ENCODE measurements around the gene NCKAP5L. TPM values are rescaled to one million over a fixed set of nuclear protein-coding genes. Genes with fewer than 3 reads are reported as not detected.

The NCKAP5L gene
- total RNA-seq, 2 donors from 2014 or later = 17.3 to 63.1 TPM

DNA sequence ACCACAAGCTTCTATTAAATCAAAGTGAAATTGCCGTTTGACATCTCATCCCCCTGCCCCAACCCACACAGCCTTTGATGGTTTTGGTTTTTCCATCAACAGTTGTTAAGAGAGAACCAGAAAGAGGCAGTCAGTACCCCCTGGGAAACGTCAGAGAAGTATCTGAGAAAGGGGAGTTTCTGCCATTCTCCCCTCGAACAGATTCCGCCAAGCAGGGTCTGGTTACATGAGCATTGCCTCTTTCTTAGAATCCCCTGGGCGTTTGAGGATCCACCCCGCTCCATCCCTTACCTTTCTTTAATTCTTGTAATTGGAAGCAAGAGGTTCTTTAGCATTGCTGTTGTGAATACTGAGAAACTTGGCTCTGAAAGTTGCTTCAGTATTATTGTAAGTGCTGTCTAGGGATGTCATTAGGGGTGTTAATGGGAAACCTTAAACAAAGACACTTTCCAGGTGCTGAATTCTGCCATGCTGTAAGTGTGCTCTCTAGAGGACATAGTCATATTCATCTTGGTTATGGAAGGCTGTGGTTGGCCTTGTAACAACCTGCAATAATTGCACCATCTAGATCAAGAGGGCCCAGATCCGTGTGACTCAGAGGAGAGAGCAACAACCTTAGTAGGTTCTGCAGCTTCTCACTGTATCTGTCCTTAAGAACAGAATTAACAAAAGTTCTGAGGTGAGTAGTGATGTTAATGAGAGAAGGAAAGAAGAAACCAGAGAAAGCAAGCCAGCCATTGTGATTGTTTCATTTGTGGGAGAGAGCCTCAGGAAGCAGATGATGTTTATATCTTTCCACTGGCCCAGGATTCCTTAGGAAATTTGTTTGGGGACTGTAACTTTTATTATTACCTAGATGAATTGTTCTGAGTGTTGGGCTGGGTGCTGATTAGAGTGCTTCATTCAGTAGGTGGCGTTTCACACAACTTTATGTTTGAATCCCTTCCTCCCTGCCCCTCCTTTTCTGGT, 77.9 kb downstream of the NCKAP5L start:
- Histone ChIP-seq H3K9me3 (no peaks in the 10 kb centered on the region), H3K36me3 (peaks cover 2 to 10% of the 10 kb centered on the region in 2 donors), H3K27ac (no peak overlapping the region), H3K4me1 (replicated peaks) (peaks cover 26% of the 10 kb centered on the region), H3K27me3 (replicated peaks; ENCODE audit: insufficient read depth) (no peaks in the 10 kb centered on the region), H3K4me3 (no peak overlapping the region)
- TF ChIP-seq, protein P1, sequence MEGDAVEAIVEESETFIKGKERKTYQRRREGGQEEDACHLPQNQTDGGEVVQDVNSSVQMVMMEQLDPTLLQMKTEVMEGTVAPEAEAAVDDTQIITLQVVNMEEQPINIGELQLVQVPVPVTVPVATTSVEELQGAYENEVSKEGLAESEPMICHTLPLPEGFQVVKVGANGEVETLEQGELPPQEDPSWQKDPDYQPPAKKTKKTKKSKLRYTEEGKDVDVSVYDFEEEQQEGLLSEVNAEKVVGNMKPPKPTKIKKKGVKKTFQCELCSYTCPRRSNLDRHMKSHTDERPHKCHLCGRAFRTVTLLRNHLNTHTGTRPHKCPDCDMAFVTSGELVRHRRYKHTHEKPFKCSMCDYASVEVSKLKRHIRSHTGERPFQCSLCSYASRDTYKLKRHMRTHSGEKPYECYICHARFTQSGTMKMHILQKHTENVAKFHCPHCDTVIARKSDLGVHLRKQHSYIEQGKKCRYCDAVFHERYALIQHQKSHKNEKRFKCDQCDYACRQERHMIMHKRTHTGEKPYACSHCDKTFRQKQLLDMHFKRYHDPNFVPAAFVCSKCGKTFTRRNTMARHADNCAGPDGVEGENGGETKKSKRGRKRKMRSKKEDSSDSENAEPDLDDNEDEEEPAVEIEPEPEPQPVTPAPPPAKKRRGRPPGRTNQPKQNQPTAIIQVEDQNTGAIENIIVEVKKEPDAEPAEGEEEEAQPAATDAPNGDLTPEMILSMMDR (IDR thresholded peaks at IDR 0.05) = no peak
- TF ChIP-seq POLR2AphosphoS5 (IDR thresholded peaks at IDR 0.05) (no peak), POLR2A (IDR thresholded peaks at IDR 0.05) (no peak)
- intact Hi-C loops (cut with DNase I) = no loop called here
- 61% methylated on average over 8 of the region's 8 CpGs for WGBS
- DNase-seq (ENCODE audit: low spot score) = no peak

DNA sequence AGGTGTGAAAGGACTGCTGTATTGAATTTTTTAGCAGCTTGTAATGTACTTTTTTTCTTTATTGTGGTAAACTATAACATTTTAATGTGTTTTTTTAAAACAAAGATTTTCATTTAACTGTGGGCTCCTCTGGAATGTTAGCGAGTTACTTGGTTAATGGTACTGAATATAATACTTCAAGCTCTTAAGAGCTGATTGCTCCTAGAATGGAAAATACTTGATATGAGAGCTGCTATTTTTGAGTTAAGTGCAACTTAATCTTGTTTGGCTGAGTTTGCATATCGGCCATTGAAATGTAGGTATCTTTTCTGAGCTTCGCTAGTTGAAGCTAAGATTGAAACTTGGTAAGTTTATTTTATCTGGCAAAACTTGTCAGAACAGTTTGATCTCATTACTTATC, 79.4 kb downstream of the NCKAP5L start:
- no peak for DNase-seq (ENCODE audit: low spot score)
- no peak for TF ChIP-seq POLR2A (IDR thresholded peaks at IDR 0.05)
- TF ChIP-seq, protein P1 (IDR thresholded peaks at IDR 0.05) = no peak
- Histone ChIP-seq H3K4me3 (no peak overlapping the region), H3K27ac (peak overlapping the region in 1 of 2 donors; percentile 13), H3K4me1 (replicated peaks) (peaks cover 26% of the 10 kb centered on the region), H3K9me3 (no peaks in the 10 kb centered on the region), H3K36me3 (peaks cover 0 to 10% of the 10 kb centered on the region in 2 donors), H3K27me3 (replicated peaks; ENCODE audit: insufficient read depth) (no peaks in the 10 kb centered on the region)
- 29% methylated on average over 3 of the region's 3 CpGs for WGBS
- intact Hi-C loops (cut with DNase I) = no loop called here

DNA sequence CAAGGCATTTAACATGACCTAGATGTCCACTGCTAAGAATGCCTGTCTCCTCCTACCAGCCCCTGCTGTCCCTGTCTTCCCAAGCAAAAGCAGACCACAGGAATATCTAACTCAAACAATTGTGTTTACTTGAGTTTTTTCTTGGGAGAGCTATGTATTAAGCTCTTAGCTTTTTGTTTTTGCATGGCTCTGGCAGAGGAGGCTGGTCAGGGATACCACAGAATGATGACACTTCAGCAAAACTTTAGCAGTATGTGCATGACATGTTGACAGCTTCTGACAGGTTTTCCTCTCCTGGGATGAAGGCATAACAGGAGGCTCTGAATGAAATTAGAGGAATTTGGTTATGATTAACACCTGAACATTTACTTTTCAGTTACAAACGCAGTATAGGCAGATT, 79.9 kb downstream of the NCKAP5L start:
- WGBS = 35% methylated on average over 1 of the region's 1 CpG
- peaks cover 26% of the 10 kb centered on the region for H3K4me1 ChIP-seq (replicated peaks)
- peak overlapping the region in 1 of 2 donors; percentile 13 for H3K27ac ChIP-seq
- H3K36me3 ChIP-seq = peaks cover 0 to 7% of the 10 kb centered on the region in 2 donors
- H3K27me3 ChIP-seq (replicated peaks; ENCODE audit: insufficient read depth) = no peaks in the 10 kb centered on the region
- no peak overlapping the region for H3K4me3 ChIP-seq
- TF ChIP-seq, protein P1 (IDR thresholded peaks at IDR 0.05) = no peak
- no peak for TF ChIP-seq POLR2AphosphoS5 (IDR thresholded peaks at IDR 0.05)
- no peak for TF ChIP-seq POLR2A (IDR thresholded peaks at IDR 0.05)
- intact Hi-C loops (cut with DNase I) = no loop called here
- H3K9me3 ChIP-seq = no peaks in the 10 kb centered on the region
- no peak for DNase-seq (ENCODE audit: low spot score)

DNA sequence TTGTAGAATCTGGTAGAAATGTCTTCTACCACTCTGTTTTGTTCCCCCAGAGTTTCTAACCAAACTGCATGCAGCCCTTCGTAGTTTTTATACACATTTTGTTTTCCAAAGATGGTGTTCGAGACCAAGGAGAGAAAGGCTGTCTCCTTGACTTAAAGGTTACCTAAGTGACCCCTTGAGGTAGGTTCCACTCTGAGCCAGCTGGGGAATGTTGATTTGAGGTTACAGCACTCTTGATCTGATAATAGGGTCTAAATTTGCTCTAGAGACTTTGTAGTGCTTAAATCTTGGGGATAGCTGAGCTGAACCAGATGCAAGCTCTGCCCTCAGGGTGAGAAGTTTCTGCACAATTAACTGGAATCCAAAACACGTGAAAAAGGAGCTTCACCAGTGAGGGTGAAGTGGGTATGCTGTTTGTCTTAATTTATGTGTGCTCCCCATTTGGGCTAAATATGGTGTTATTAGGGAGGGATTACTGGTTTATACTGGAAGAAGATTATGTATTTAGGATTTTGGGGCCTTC, 83.8 kb downstream of the NCKAP5L start:
- no peak overlapping the region for H3K4me3 ChIP-seq

More for the DNA sequence above, 83.8 kb downstream of the NCKAP5L start:
- Histone ChIP-seq H3K36me3 (no peaks in the 10 kb centered on the region), H3K27me3 (replicated peaks; ENCODE audit: insufficient read depth) (no peaks in the 10 kb centered on the region), H3K4me1 (replicated peaks) (peaks cover 10% of the 10 kb centered on the region), H3K27ac (no peak overlapping the region), H3K9me3 (no peaks in the 10 kb centered on the region)
- 61% methylated on average over 3 of the region's 3 CpGs for WGBS
- DNase-seq (ENCODE audit: low spot score) = no peak
- TF ChIP-seq POLR2A (IDR thresholded peaks at IDR 0.05) (no peak), POLR2AphosphoS5 (IDR thresholded peaks at IDR 0.05) (no peak)
- TF ChIP-seq, protein P1 (IDR thresholded peaks at IDR 0.05) = no peak
- intact Hi-C loops (cut with DNase I) = no loop called here

All from prostate gland (tissue), 2 donors.